Measurements from ENCODE around the gene UBN2.

GRCh38 chr7:139186146-139186545 lies 44.9 kb upstream of the UBN2 start:
- TF ChIP-seq, protein P1, sequence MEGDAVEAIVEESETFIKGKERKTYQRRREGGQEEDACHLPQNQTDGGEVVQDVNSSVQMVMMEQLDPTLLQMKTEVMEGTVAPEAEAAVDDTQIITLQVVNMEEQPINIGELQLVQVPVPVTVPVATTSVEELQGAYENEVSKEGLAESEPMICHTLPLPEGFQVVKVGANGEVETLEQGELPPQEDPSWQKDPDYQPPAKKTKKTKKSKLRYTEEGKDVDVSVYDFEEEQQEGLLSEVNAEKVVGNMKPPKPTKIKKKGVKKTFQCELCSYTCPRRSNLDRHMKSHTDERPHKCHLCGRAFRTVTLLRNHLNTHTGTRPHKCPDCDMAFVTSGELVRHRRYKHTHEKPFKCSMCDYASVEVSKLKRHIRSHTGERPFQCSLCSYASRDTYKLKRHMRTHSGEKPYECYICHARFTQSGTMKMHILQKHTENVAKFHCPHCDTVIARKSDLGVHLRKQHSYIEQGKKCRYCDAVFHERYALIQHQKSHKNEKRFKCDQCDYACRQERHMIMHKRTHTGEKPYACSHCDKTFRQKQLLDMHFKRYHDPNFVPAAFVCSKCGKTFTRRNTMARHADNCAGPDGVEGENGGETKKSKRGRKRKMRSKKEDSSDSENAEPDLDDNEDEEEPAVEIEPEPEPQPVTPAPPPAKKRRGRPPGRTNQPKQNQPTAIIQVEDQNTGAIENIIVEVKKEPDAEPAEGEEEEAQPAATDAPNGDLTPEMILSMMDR (IDR thresholded peaks at IDR 0.05): no peak
- no peak for TF ChIP-seq POLR2A (IDR thresholded peaks at IDR 0.05)
- TF ChIP-seq POLR2AphosphoS5 (IDR thresholded peaks at IDR 0.05; ENCODE audit: insufficient read depth in 1 of 2, low read depth in 1 of 2): no peak

Measured in vagina (tissue), 2 donors.